Thyroid gland (tissue), 4 donors: ENCODE data around the gene SLC12A3.

Experiments used
- CTCF ChIP-seq, 6 experiments: fragments of 200-600 bp in 3 of 6; fragments of 450-650 bp in 3 of 6; sonication (generic) in 3 of 6; IDR thresholded peaks; one replicate each; pipeline ENCODE4 v1.5.1; 2016 to 2019; ENCODE audit warnings: antibody characterized with exemption in 6 of 6, mild to moderate bottlenecking in 2 of 6, inconsistent platforms in 1 of 6, moderate library complexity in 1 of 6
- POLR2A ChIP-seq, 2 donors: fragments of 450-650 bp; IDR thresholded peaks; one replicate each; pipeline ENCODE4 v1.6.1; 2017; ENCODE audit warnings: antibody characterized with exemption in 2 of 2, mild to moderate bottlenecking in 2 of 2, moderate library complexity in 1 of 2

- TF ChIP-seq POLR2A (IDR thresholded peaks at IDR 0.05), result peak in 1 of 2 donors; percentile 71
- TF ChIP-seq CTCF (IDR thresholded peaks at IDR 0.05), result no peak
Observed at GRCh38 chr16:56848029-56848936, 16.7 kb upstream of the SLC12A3 start.
